Measurements from ENCODE around the gene SCART1.

- TF ChIP-seq CTCF (IDR thresholded peaks at IDR 0.05), result no peak
- no peak for TF ChIP-seq POLR2A (IDR thresholded peaks at IDR 0.05)
Measured at GRCh38 chr10:133462512-133463305, 9.0 kb downstream of the SCART1 start.
